ENCODE data around the gene GYS1.
A peak's percentile ranks its signal among the peaks of the same experiment; 100 is the strongest.

GYS1 gene

GRCh38 chr19:48970139-48970766 is 22.9 kb downstream of the GYS1 start:
- Histone ChIP-seq H3K36me3 (ENCODE audit: control insufficient read depth in 1 of 2, insufficient read depth in 2 of 2, low read length in 2 of 2) (peaks cover 24 to 50% of the 10 kb centered on the region in 2 donors), H3K9ac (ENCODE audit: low read depth in 1 of 2, low read length in 2 of 2) (no peak overlapping the region), H3K9me3 (ENCODE audit: control insufficient read depth in 1 of 2, low read length in 2 of 2) (no peaks in the 10 kb centered on the region), H3K27ac (ENCODE audit: low read depth, low read length) (no peak overlapping the region), H3K4me1 (ENCODE audit: control insufficient read depth in 1 of 2, insufficient read depth in 2 of 2, low read length in 2 of 2) (peaks cover 7 to 20% of the 10 kb centered on the region in 2 donors), H3K27me3 (ENCODE audit: control insufficient read depth in 1 of 2, insufficient read depth in 2 of 2, low read length in 2 of 2) (no peaks in the 10 kb centered on the region), H3K4me3 (ENCODE audit: low read depth in 1 of 2, low read length in 2 of 2) (no peak overlapping the region)

DNA sequence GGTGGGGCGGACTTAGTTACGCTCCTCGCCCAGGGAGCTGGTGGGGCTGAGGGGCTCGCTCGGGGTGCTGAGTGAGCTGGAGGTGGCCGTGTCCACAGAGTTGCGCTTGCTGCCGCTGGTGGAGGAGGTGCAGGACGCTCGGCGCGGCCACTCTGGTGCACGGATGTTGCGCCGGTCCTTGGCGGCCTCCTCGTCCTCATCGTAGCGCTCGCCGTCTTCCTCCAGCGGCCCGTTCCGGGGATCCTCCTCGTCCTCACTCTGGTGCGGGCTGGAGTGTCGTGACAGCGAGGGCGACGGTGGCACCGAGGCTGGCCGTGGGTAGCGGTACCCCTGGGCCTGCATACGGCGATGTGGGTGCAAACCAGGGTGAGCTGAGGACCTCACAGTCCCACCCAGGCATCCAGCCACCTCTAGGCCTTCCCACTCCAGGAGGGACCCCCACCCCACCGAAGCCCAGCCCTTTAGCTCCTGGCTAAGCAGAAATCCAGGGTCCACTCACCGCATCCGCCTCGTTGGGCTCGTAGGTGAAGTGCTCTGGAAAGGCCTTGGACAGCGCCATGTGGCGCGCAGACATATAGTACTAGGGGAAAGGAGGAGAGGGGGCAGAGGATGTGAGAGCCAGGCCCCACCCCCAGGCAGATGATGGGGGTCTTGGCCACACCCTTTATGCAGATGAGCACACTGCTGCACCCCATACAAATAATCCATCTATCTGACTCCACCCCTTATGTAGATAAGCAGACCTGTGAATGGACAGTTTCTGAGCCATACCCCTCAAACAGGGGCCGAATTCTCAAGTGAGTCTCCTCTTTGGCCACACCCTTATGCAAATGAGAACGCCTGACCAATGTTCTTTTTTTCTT is 23.6 kb downstream of the GYS1 start:
- peaks cover 10 to 22% of the 10 kb centered on the region in 2 donors for H3K4me1 ChIP-seq (ENCODE audit: control insufficient read depth in 1 of 2, insufficient read depth in 2 of 2, low read length in 2 of 2)
- peaks cover 23 to 49% of the 10 kb centered on the region in 2 donors for H3K36me3 ChIP-seq (ENCODE audit: control insufficient read depth in 1 of 2, insufficient read depth in 2 of 2, low read length in 2 of 2)
- H3K9me3 ChIP-seq (ENCODE audit: control insufficient read depth in 1 of 2, low read length in 2 of 2) = no peaks in the 10 kb centered on the region
- H3K27ac ChIP-seq (ENCODE audit: low read depth, low read length) = no peak overlapping the region
- no peak overlapping the region for H3K4me3 ChIP-seq (ENCODE audit: low read depth in 1 of 2, low read length in 2 of 2)
- H3K9ac ChIP-seq (ENCODE audit: low read depth in 1 of 2, low read length in 2 of 2) = no peak overlapping the region
- no peaks in the 10 kb centered on the region for H3K27me3 ChIP-seq (ENCODE audit: control insufficient read depth in 1 of 2, insufficient read depth in 2 of 2, low read length in 2 of 2)

DNA sequence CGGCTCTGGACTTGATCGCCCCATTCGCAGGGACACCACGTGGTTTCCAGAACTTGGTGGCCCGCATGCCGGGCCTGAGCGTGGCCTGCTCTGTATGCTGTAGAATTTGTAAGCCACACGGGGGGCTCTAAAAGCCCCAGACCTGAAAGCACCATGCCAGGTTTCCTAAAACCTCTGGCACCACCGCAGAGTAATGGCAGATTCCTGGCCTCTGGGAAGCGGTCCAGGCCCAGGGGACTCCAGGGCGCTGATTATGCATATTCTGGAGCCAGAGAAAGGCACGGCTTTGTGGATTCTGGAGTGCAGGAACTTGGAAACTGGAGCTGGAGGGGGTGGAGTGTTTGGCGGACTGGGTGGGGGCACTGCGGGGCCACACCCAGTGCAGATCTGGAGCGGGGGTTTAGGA is 24.3 kb downstream of the GYS1 start:
- no peaks in the 10 kb centered on the region for H3K27me3 ChIP-seq (ENCODE audit: control insufficient read depth in 1 of 2, insufficient read depth in 2 of 2, low read length in 2 of 2)
- no peak overlapping the region for H3K4me3 ChIP-seq (ENCODE audit: low read depth in 1 of 2, low read length in 2 of 2)
- H3K36me3 ChIP-seq (ENCODE audit: control insufficient read depth in 1 of 2, insufficient read depth in 2 of 2, low read length in 2 of 2) = peaks cover 16 to 42% of the 10 kb centered on the region in 2 donors
- peaks cover 16 to 29% of the 10 kb centered on the region in 2 donors for H3K4me1 ChIP-seq (ENCODE audit: control insufficient read depth in 1 of 2, insufficient read depth in 2 of 2, low read length in 2 of 2)
- H3K27ac ChIP-seq (ENCODE audit: low read depth, low read length) = no peak overlapping the region
- no peaks in the 10 kb centered on the region for H3K9me3 ChIP-seq (ENCODE audit: control insufficient read depth in 1 of 2, low read length in 2 of 2)
- no peak overlapping the region for H3K9ac ChIP-seq (ENCODE audit: low read depth in 1 of 2, low read length in 2 of 2)

DNA sequence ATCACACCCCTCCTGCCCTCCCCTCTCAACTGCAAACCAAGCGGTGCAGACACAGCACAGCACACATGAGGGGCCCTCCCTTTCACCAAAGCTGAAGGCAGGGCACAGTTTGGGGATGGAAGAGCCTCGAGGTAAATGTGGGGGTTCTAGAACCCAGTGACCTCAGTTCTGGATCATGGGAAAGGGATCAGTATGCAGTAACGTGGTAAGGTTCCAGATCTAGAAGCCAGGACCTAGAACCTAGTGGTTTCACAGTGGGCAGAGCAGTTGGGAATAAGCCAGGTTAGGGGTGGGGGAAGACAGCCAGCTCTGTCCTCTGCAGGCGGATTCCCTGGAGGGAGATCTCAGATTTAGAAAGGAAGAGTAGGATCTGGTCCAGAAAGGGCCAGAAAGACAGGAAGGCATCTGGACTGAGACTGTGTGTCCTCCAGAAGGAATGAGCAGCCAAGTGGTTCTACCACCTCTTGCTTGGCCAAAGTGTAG is 24.9 kb downstream of the GYS1 start:
- no peak overlapping the region for H3K9ac ChIP-seq (ENCODE audit: low read depth in 1 of 2, low read length in 2 of 2)
- H3K27me3 ChIP-seq (ENCODE audit: control insufficient read depth in 1 of 2, insufficient read depth in 2 of 2, low read length in 2 of 2) = no peaks in the 10 kb centered on the region
- peaks cover 16 to 35% of the 10 kb centered on the region in 2 donors for H3K4me1 ChIP-seq (ENCODE audit: control insufficient read depth in 1 of 2, insufficient read depth in 2 of 2, low read length in 2 of 2)
- H3K4me3 ChIP-seq (ENCODE audit: low read depth in 1 of 2, low read length in 2 of 2) = no peak overlapping the region
- H3K9me3 ChIP-seq (ENCODE audit: control insufficient read depth in 1 of 2, low read length in 2 of 2) = no peaks in the 10 kb centered on the region
- no peak overlapping the region for H3K27ac ChIP-seq (ENCODE audit: low read depth, low read length)
- H3K36me3 ChIP-seq (ENCODE audit: control insufficient read depth in 1 of 2, insufficient read depth in 2 of 2, low read length in 2 of 2) = peaks cover 13 to 38% of the 10 kb centered on the region in 2 donors

- H3K36me3 ChIP-seq (ENCODE audit: control insufficient read depth in 1 of 2, insufficient read depth in 2 of 2, low read length in 2 of 2) = peaks cover 13 to 33% of the 10 kb centered on the region in 2 donors
Measured at GRCh38 chr19:48967346-48968178, 25.5 kb downstream of the GYS1 start.

DNA sequence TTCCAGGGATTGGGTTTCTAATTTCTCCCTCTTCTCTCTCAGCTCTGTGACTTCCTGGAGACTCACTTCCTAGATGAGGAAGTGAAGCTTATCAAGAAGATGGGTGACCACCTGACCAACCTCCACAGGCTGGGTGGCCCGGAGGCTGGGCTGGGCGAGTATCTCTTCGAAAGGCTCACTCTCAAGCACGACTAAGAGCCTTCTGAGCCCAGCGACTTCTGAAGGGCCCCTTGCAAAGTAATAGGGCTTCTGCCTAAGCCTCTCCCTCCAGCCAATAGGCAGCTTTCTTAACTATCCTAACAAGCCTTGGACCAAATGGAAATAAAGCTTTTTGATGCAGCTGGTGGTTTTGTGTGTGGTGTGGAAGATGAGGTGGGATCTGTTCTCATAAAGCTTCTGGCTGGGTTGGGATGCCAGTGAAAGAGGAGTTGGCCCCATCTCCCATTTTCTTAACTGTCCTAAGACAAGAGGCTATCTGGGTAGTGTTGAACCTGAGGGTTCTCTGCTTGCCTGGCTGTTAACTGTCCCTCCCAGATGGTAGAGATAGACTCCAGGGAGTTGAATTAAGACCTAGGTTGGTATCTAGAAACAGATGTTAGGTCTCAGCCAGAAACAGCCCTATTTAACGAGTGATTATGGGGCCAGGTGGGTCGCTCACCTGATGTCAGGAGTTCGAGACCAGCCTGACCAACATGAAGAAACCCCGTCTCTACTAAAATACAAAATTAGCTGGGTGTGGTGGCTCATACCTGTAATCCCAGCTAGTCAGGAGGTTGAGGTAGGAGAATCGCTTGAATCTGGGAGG is 26.4 kb downstream of the GYS1 start:
- H3K27ac ChIP-seq (ENCODE audit: low read depth, low read length) = peak overlapping the region; percentile 89

More at GRCh38 chr19:48967346-48968178, 25.5 kb downstream of the GYS1 start:
- peak overlapping the region; percentile 95 to 99 for H3K4me3 ChIP-seq (ENCODE audit: low read depth in 1 of 2, low read length in 2 of 2)
- H3K9me3 ChIP-seq (ENCODE audit: control insufficient read depth in 1 of 2, low read length in 2 of 2) = no peaks in the 10 kb centered on the region
- H3K27me3 ChIP-seq (ENCODE audit: control insufficient read depth in 1 of 2, insufficient read depth in 2 of 2, low read length in 2 of 2) = no peaks in the 10 kb centered on the region
- H3K4me1 ChIP-seq (ENCODE audit: control insufficient read depth in 1 of 2, insufficient read depth in 2 of 2, low read length in 2 of 2) = peaks cover 16 to 36% of the 10 kb centered on the region in 2 donors
- peak overlapping the region; percentile 40 for H3K27ac ChIP-seq (ENCODE audit: low read depth, low read length)
- H3K9ac ChIP-seq (ENCODE audit: low read depth in 1 of 2, low read length in 2 of 2) = peak overlapping the region in 1 of 2 donors; percentile 77

GRCh38 chr19:48965806-48966540 is 27.1 kb downstream of the GYS1 start:
- peak overlapping the region; percentile 95 to 99 for H3K4me3 ChIP-seq (ENCODE audit: low read depth in 1 of 2, low read length in 2 of 2)
- peaks cover 13 to 33% of the 10 kb centered on the region in 2 donors for H3K36me3 ChIP-seq (ENCODE audit: control insufficient read depth in 1 of 2, insufficient read depth in 2 of 2, low read length in 2 of 2)
- peaks cover 30 to 52% of the 10 kb centered on the region in 2 donors for H3K4me1 ChIP-seq (ENCODE audit: control insufficient read depth in 1 of 2, insufficient read depth in 2 of 2, low read length in 2 of 2)

More for the DNA sequence above, 26.4 kb downstream of the GYS1 start:
- Histone ChIP-seq H3K27me3 (ENCODE audit: control insufficient read depth in 1 of 2, insufficient read depth in 2 of 2, low read length in 2 of 2) (no peaks in the 10 kb centered on the region), H3K4me1 (ENCODE audit: control insufficient read depth in 1 of 2, insufficient read depth in 2 of 2, low read length in 2 of 2) (peaks cover 23 to 45% of the 10 kb centered on the region in 2 donors), H3K36me3 (ENCODE audit: control insufficient read depth in 1 of 2, insufficient read depth in 2 of 2, low read length in 2 of 2) (peaks cover 13 to 33% of the 10 kb centered on the region in 2 donors), H3K9me3 (ENCODE audit: control insufficient read depth in 1 of 2, low read length in 2 of 2) (no peaks in the 10 kb centered on the region), H3K9ac (ENCODE audit: low read depth in 1 of 2, low read length in 2 of 2) (peak overlapping the region; percentile 77 to 80), H3K4me3 (ENCODE audit: low read depth in 1 of 2, low read length in 2 of 2) (peak overlapping the region; percentile 95 to 99)

GRCh38 chr19:48965040-48965805 is 27.9 kb downstream of the GYS1 start, which contains the start of gene FTL:
Gene FTL (plus strand): TSS chr19:48965309. CDS start chr19:48965508, 199 bp downstream.
- peak within 1 kb of the TSS; percentile 95 to 99 for H3K4me3 ChIP-seq (ENCODE audit: low read depth in 1 of 2, low read length in 2 of 2)
- peaks cover 32 to 54% of the 10 kb centered on the region in 2 donors for H3K4me1 ChIP-seq (ENCODE audit: control insufficient read depth in 1 of 2, insufficient read depth in 2 of 2, low read length in 2 of 2)
- peak within 1 kb of the TSS; percentile 80 to 90 for H3K9ac ChIP-seq (ENCODE audit: low read depth in 1 of 2, low read length in 2 of 2)
- H3K9me3 ChIP-seq (ENCODE audit: control insufficient read depth in 1 of 2, low read length in 2 of 2) = no peaks in the 10 kb centered on the region
- no peaks in the 10 kb centered on the region for H3K27me3 ChIP-seq (ENCODE audit: control insufficient read depth in 1 of 2, insufficient read depth in 2 of 2, low read length in 2 of 2)
- peak within 1 kb of the TSS; percentile 89 for H3K27ac ChIP-seq (ENCODE audit: low read depth, low read length)
- peaks cover 7 to 31% of the 10 kb centered on the region in 2 donors for H3K36me3 ChIP-seq (ENCODE audit: control insufficient read depth in 1 of 2, insufficient read depth in 2 of 2, low read length in 2 of 2)

More at GRCh38 chr19:48965806-48966540, 27.1 kb downstream of the GYS1 start:
- H3K27me3 ChIP-seq (ENCODE audit: control insufficient read depth in 1 of 2, insufficient read depth in 2 of 2, low read length in 2 of 2) = no peaks in the 10 kb centered on the region
- H3K9me3 ChIP-seq (ENCODE audit: control insufficient read depth in 1 of 2, low read length in 2 of 2) = no peaks in the 10 kb centered on the region
- H3K9ac ChIP-seq (ENCODE audit: low read depth in 1 of 2, low read length in 2 of 2) = peak overlapping the region; percentile 77 to 80
- H3K27ac ChIP-seq (ENCODE audit: low read depth, low read length) = peak overlapping the region; percentile 89

All from duodenal mucosa (tissue), 2 donors.